ENCODE results near the gene TBC1D9. TPM values are rescaled to one million over a fixed set of nuclear protein-coding genes. Genes with fewer than 3 reads are reported as not detected.

The TBC1D9 gene
- total and polyA plus RNA-seq, 7 donors = 1.6 to 5.4 (median 2.1) TPM

DNA sequence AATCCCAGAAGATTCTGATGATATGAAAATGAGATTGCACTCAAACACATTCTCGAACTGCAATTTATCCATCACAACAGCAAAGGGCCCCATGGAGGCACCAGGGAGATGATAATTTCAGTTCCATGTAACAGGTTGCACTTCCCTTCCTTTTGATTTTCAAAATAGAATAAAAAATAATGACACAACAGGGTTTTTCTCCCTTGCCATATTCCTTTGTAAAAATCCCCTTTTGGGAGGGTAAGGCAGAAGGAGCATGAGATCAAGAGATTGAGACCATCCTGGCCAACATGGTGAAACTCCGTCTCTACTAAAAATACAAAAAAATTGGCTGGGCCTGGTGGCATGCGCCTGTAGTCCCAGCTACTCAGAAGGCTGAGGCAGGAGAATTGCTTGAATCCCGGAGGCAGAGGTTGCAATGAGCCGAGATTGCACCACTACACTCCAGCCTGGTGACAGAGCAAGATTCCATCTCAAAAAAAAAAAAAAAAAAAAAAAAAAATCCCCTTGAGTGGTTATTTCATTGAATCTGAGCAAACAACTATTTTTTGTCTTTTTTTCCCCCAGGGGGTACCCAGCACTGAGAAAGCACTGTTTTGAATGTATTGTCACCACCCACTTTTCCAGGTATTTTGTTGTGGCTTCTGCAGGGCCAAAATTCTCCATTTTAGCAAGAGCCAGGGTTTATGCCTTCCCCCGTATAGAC is 26.7 kb downstream of the TBC1D9 start:
- Histone ChIP-seq H3K27ac (no peak overlapping the region), H3K9me3 (no peaks in the 10 kb centered on the region), H3K4me3 (no peak overlapping the region), H3K4me1 (no peaks in the 10 kb centered on the region), H3K36me3 (ENCODE audit: insufficient read depth in 1 of 2, low read depth in 1 of 2) (no peaks in the 10 kb centered on the region), H3K27me3 (ENCODE audit: insufficient read depth in 3 of 3, low read length in 2 of 3) (no peaks in the 10 kb centered on the region)
- DNase-seq = no peak
- no peak for ATAC-seq
- WGBS, 3 donors = 86 to 93% (median 87%) methylated on average over 6 of the region's 6 CpGs
- TF ChIP-seq, protein P1, sequence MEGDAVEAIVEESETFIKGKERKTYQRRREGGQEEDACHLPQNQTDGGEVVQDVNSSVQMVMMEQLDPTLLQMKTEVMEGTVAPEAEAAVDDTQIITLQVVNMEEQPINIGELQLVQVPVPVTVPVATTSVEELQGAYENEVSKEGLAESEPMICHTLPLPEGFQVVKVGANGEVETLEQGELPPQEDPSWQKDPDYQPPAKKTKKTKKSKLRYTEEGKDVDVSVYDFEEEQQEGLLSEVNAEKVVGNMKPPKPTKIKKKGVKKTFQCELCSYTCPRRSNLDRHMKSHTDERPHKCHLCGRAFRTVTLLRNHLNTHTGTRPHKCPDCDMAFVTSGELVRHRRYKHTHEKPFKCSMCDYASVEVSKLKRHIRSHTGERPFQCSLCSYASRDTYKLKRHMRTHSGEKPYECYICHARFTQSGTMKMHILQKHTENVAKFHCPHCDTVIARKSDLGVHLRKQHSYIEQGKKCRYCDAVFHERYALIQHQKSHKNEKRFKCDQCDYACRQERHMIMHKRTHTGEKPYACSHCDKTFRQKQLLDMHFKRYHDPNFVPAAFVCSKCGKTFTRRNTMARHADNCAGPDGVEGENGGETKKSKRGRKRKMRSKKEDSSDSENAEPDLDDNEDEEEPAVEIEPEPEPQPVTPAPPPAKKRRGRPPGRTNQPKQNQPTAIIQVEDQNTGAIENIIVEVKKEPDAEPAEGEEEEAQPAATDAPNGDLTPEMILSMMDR (IDR thresholded peaks at IDR 0.05) = no peak
- intact Hi-C loops (cut with DNase I) = no loop called here

- Histone ChIP-seq H3K27me3 (ENCODE audit: insufficient read depth in 3 of 3, low read length in 2 of 3) (no peaks in the 10 kb centered on the region), H3K27ac (no peak overlapping the region), H3K4me1 (no peaks in the 10 kb centered on the region), H3K4me3 (no peak overlapping the region), H3K9me3 (no peaks in the 10 kb centered on the region), H3K36me3 (ENCODE audit: insufficient read depth in 1 of 2, low read depth in 1 of 2) (no peaks in the 10 kb centered on the region)
- DNase-seq (no peak), ATAC-seq (no peak)
- WGBS, 3 donors = 81 to 87% (median 86%) methylated on average over 3 of the region's 3 CpGs
- intact Hi-C loops (cut with DNase I) = no loop called here
- TF ChIP-seq, protein P1 (IDR thresholded peaks at IDR 0.05) = no peak
Measured at GRCh38 chr4:140726776-140727500, 29.2 kb downstream of the TBC1D9 start.

GRCh38 chr4:140725556-140725955 is 30.6 kb downstream of the TBC1D9 start:
- ATAC-seq (no peak), DNase-seq (no peak)
- Histone ChIP-seq H3K27me3 (ENCODE audit: insufficient read depth in 3 of 3, low read length in 2 of 3) (no peaks in the 10 kb centered on the region), H3K27ac (no peak overlapping the region), H3K9me3 (no peaks in the 10 kb centered on the region), H3K4me1 (no peaks in the 10 kb centered on the region), H3K36me3 (ENCODE audit: insufficient read depth in 1 of 2, low read depth in 1 of 2) (no peaks in the 10 kb centered on the region), H3K4me3 (no peak overlapping the region)
- TF ChIP-seq, protein P1 (IDR thresholded peaks at IDR 0.05) = no peak
- intact Hi-C loops (cut with DNase I) = no loop called here
- 80 to 87% (median 82%) methylated on average over 5 of the region's 5 CpGs for WGBS, 3 donors

GRCh38 chr4:140724760-140725159 is 31.4 kb downstream of the TBC1D9 start:
- no peaks in the 10 kb centered on the region for H3K9me3 ChIP-seq
- ATAC-seq (no peak), DNase-seq (no peak)
- WGBS, 3 donors = 90 to 96% (median 94%) methylated on average over 5 of the region's 5 CpGs
- H3K4me3 ChIP-seq = no peak overlapping the region
- no peaks in the 10 kb centered on the region for H3K36me3 ChIP-seq (ENCODE audit: insufficient read depth in 1 of 2, low read depth in 1 of 2)
- H3K27me3 ChIP-seq (ENCODE audit: insufficient read depth in 3 of 3, low read length in 2 of 3) = no peaks in the 10 kb centered on the region
- no peaks in the 10 kb centered on the region for H3K4me1 ChIP-seq
- TF ChIP-seq, protein P1 (IDR thresholded peaks at IDR 0.05) = no peak
- intact Hi-C loops (cut with DNase I) = no loop called here
- no peak overlapping the region for H3K27ac ChIP-seq

All from psoas muscle (tissue), 8 donors.